ENCODE data around the gene AKT2. TPM values are rescaled to one million over a fixed set of nuclear protein-coding genes. Genes with fewer than 3 reads are reported as not detected.

The AKT2 gene
- total and polyA plus RNA-seq, 2 of the 8 experiments (the other 6 are each of a cell fraction or from before 2014, with no cell fraction given): 151 to 183 TPM

DNA sequence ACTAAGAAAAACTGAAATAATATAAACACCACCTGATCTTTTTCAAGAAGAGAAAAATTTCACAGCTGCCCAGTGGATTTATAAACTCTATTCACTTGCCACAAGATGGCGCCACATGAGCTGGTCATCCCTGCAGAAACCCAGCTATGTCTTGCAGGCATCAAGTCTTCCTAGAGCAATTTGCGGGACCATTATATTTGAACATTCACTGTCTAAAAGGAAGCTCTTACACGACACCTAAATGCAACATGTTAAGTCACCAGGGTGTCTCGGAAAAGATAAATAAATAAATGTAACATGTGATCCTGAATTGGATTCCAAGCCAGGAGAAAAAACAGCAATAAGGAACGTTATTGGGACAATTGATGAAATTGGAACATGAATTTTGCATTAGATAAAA, 20.3 kb upstream of the AKT2 start (continued):
- TF ChIP-seq, protein P1, sequence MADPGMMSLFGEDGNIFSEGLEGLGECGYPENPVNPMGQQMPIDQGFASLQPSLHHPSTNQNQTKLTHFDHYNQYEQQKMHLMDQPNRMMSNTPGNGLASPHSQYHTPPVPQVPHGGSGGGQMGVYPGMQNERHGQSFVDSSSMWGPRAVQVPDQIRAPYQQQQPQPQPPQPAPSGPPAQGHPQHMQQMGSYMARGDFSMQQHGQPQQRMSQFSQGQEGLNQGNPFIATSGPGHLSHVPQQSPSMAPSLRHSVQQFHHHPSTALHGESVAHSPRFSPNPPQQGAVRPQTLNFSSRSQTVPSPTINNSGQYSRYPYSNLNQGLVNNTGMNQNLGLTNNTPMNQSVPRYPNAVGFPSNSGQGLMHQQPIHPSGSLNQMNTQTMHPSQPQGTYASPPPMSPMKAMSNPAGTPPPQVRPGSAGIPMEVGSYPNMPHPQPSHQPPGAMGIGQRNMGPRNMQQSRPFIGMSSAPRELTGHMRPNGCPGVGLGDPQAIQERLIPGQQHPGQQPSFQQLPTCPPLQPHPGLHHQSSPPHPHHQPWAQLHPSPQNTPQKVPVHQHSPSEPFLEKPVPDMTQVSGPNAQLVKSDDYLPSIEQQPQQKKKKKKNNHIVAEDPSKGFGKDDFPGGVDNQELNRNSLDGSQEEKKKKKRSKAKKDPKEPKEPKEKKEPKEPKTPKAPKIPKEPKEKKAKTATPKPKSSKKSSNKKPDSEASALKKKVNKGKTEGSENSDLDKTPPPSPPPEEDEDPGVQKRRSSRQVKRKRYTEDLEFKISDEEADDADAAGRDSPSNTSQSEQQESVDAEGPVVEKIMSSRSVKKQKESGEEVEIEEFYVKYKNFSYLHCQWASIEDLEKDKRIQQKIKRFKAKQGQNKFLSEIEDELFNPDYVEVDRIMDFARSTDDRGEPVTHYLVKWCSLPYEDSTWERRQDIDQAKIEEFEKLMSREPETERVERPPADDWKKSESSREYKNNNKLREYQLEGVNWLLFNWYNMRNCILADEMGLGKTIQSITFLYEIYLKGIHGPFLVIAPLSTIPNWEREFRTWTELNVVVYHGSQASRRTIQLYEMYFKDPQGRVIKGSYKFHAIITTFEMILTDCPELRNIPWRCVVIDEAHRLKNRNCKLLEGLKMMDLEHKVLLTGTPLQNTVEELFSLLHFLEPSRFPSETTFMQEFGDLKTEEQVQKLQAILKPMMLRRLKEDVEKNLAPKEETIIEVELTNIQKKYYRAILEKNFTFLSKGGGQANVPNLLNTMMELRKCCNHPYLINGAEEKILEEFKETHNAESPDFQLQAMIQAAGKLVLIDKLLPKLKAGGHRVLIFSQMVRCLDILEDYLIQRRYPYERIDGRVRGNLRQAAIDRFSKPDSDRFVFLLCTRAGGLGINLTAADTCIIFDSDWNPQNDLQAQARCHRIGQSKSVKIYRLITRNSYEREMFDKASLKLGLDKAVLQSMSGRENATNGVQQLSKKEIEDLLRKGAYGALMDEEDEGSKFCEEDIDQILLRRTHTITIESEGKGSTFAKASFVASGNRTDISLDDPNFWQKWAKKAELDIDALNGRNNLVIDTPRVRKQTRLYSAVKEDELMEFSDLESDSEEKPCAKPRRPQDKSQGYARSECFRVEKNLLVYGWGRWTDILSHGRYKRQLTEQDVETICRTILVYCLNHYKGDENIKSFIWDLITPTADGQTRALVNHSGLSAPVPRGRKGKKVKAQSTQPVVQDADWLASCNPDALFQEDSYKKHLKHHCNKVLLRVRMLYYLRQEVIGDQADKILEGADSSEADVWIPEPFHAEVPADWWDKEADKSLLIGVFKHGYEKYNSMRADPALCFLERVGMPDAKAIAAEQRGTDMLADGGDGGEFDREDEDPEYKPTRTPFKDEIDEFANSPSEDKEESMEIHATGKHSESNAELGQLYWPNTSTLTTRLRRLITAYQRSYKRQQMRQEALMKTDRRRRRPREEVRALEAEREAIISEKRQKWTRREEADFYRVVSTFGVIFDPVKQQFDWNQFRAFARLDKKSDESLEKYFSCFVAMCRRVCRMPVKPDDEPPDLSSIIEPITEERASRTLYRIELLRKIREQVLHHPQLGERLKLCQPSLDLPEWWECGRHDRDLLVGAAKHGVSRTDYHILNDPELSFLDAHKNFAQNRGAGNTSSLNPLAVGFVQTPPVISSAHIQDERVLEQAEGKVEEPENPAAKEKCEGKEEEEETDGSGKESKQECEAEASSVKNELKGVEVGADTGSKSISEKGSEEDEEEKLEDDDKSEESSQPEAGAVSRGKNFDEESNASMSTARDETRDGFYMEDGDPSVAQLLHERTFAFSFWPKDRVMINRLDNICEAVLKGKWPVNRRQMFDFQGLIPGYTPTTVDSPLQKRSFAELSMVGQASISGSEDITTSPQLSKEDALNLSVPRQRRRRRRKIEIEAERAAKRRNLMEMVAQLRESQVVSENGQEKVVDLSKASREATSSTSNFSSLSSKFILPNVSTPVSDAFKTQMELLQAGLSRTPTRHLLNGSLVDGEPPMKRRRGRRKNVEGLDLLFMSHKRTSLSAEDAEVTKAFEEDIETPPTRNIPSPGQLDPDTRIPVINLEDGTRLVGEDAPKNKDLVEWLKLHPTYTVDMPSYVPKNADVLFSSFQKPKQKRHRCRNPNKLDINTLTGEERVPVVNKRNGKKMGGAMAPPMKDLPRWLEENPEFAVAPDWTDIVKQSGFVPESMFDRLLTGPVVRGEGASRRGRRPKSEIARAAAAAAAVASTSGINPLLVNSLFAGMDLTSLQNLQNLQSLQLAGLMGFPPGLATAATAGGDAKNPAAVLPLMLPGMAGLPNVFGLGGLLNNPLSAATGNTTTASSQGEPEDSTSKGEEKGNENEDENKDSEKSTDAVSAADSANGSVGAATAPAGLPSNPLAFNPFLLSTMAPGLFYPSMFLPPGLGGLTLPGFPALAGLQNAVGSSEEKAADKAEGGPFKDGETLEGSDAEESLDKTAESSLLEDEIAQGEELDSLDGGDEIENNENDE (IDR thresholded peaks at IDR 0.05; ENCODE audit: insufficient replicate concordance, low read length): no peak
- no peak for TF ChIP-seq SRF (IDR thresholded peaks at IDR 0.05; ENCODE audit: low read depth, low read length)
- TF ChIP-seq BRCA1 (IDR thresholded peaks at IDR 0.05; ENCODE audit: low read depth, low read length): no peak
- no peak for TF ChIP-seq RFX5 (IDR thresholded peaks at IDR 0.05; ENCODE audit: borderline replicate concordance, low read depth, low read length)

All from H1 (cell line).